ENCODE data around the gene SPATS1.
A peak's percentile ranks its signal among the peaks of the same experiment; 100 is the strongest.

Gene SPATS1

GRCh38 chr6:44329858-44330257, 12.6 kb upstream of the SPATS1 start:
- no peak for DNase-seq
- Histone ChIP-seq H3K4me3 (ENCODE audit: low read depth, low read length) (no peak overlapping the region), H3K36me3 (no peaks in the 10 kb centered on the region), H3K27me3 (no peaks in the 10 kb centered on the region), H3K9me3 (no peaks in the 10 kb centered on the region), H3K4me1 (peaks cover 13% of the 10 kb centered on the region)
- TF ChIP-seq CTCF (IDR thresholded peaks at IDR 0.05; ENCODE audit: low read depth, low read length): no peak

DNA sequence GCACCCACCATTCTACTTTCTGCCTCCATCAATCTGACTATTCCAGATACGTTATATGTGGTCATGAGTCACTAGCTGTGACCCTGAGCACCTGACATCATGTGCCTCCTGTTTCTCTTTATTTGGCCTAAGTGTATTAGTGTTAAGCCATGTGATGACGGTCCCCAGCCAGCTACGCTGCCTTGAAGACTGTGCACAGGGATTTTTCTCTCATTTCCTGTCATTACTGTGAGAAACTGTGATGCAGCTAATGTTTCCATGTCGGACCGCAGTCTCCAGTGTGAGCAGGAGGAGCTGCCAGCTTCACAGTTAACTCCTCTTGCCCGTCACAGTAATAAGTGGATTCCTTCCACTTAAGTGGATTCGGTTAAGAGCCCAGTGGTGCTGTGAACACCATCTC, 9.9 kb upstream of the SPATS1 start:
- no peaks in the 10 kb centered on the region for H3K27me3 ChIP-seq
- H3K4me3 ChIP-seq (ENCODE audit: low read depth, low read length): no peak overlapping the region
- H3K9me3 ChIP-seq: no peaks in the 10 kb centered on the region
- no peak for DNase-seq
- H3K4me1 ChIP-seq: peaks cover 13% of the 10 kb centered on the region
- TF ChIP-seq CTCF (IDR thresholded peaks at IDR 0.05; ENCODE audit: low read depth, low read length): no peak
- H3K36me3 ChIP-seq: no peaks in the 10 kb centered on the region

- Histone ChIP-seq H3K4me1 (peaks cover 15% of the 10 kb centered on the region), H3K36me3 (no peaks in the 10 kb centered on the region), H3K9me3 (no peaks in the 10 kb centered on the region), H3K27me3 (no peaks in the 10 kb centered on the region), H3K4me3 (ENCODE audit: low read depth, low read length) (no peak overlapping the region)
- TF ChIP-seq CTCF (IDR thresholded peaks at IDR 0.05; ENCODE audit: low read depth, low read length): no peak
- DNase-seq: no peak
Observed at GRCh38 chr6:44333273-44333919, 9.1 kb upstream of the SPATS1 start.

GRCh38 chr6:44333942-44334341, 8.5 kb upstream of the SPATS1 start:
- DNase-seq: no peak

DNA sequence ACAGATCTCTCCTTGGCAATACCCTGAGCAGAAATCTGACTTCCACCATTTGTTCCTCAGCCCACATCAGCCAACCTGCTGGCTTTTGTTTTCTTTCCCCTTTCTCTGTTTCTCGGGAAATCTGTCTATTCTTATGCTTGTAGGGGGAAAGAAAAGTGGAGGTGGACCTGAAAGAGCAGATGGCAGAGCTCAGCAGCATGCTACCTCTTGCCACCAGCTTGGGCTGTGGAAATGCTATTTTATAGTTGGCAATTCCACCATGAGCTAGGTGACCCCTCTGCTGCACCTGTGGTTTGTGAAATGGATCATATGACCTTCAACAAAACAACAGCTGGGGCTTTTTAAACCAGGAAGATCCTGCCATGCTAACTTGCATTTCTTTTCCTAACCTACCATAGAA, 6.8 kb upstream of the SPATS1 start:
- Histone ChIP-seq H3K9me3 (no peaks in the 10 kb centered on the region), H3K27me3 (no peaks in the 10 kb centered on the region), H3K4me3 (ENCODE audit: low read depth, low read length) (no peak overlapping the region), H3K4me1 (peaks cover 17% of the 10 kb centered on the region), H3K36me3 (no peaks in the 10 kb centered on the region)
- TF ChIP-seq CTCF (IDR thresholded peaks at IDR 0.05; ENCODE audit: low read depth, low read length): no peak
- DNase-seq: no peak

More at GRCh38 chr6:44333942-44334341, 8.5 kb upstream of the SPATS1 start:
- H3K4me3 ChIP-seq (ENCODE audit: low read depth, low read length): no peak overlapping the region
- no peaks in the 10 kb centered on the region for H3K9me3 ChIP-seq
- peaks cover 18% of the 10 kb centered on the region for H3K4me1 ChIP-seq
- no peaks in the 10 kb centered on the region for H3K36me3 ChIP-seq
- H3K27me3 ChIP-seq: no peaks in the 10 kb centered on the region
- TF ChIP-seq CTCF (IDR thresholded peaks at IDR 0.05; ENCODE audit: low read depth, low read length): no peak

DNA sequence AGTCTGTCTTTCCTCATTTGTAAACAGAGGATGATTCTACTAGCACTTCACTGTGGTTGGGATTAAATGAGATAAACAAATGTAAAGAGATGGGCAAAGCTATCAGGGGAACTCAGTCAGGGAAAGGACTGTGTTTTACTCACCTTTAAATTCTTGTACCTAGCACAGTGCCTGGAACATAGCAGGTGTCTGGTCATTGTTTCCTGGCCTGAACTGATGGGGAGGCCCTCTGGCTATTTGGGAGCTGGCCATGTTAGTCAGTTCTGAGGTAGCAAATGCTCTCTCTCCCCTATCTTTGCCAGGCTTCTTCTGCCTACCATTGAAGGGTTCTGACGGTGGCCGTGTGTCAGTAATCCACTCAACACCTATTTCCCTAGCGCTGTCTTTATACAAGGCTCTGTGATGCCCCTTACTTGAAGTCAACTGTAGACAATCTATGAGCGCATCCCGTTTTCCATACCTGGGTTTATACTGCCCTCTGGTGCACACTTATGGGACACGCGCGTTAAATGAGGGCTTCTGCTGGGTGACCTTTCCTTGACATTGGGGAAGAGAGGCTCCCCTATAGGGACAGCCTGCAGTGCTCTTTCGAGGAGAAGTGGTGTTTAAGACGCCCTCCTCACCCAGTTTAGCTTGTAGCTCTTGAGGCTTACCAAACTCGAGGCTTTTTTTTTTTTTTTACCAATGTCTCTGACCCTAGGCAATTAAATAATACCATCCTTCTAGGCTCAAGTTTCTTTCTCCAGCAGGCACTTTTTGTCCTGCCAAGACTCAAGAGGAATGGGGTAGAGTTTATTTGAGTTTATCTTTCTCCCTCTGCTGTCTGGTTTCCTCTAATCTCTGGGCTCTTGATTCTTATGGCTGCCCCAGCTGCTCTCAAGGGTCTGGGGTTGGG, 4.0 kb upstream of the SPATS1 start:
- no peaks in the 10 kb centered on the region for H3K9me3 ChIP-seq
- peaks cover 22% of the 10 kb centered on the region for H3K4me1 ChIP-seq
- no peaks in the 10 kb centered on the region for H3K27me3 ChIP-seq
- H3K36me3 ChIP-seq: no peaks in the 10 kb centered on the region
- peak; percentile 73 for DNase-seq
- TF ChIP-seq CTCF (IDR thresholded peaks at IDR 0.05; ENCODE audit: low read depth, low read length): peak; percentile 81
- H3K4me3 ChIP-seq (ENCODE audit: low read depth, low read length): no peak overlapping the region

Measured in BE2C (cell line).